Measurements from ENCODE around the gene LINC00237. TPM values are rescaled to one million over a fixed set of nuclear protein-coding genes. Genes with fewer than 3 reads are reported as not detected.

Gene LINC00237
- total and polyA plus RNA-seq, 2 of the 8 experiments (the other 6 are each of a cell fraction or from before 2014, with no cell fraction given) = 0.28 to 1.4 TPM

DNA sequence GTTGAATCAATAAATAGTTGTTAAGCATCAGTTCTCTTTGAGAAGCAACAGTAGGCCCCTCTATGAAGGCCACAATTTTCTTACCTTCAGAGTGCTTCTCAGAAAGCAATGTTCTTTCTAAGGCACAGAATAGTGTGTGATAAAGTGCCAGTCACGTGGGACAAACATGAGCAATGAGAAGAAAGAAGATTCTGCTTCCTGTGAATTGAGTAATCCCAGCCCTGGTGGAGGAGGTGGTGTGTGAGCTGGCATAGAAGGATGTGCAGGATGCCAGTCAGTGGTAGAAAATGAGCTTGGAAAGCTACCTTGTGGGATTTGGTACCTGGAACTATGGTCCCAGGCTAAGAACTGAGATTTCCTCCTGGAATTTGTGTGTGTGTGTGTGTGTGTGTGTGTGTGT lies 41.4 kb upstream of the LINC00237 start (continued):
- TF ChIP-seq CBX8 (IDR thresholded peaks at IDR 0.05; ENCODE audit: borderline replicate concordance, low read depth, low read length) = no peak
- TF ChIP-seq POU5F1 (IDR thresholded peaks at IDR 0.05; ENCODE audit: low read depth, low read length) = no peak
- TF ChIP-seq RBBP5 (IDR thresholded peaks at IDR 0.05; ENCODE audit: borderline replicate concordance, low read depth, low read length) = no peak
